Measurements from ENCODE around the gene GTF2E1.
"Not testable (repeated sequence)": the region's sequence is repeated elsewhere in the genome, so short reads cannot be mapped to it uniquely, and the experiment has no call there.

GTF2E1 gene

DNA sequence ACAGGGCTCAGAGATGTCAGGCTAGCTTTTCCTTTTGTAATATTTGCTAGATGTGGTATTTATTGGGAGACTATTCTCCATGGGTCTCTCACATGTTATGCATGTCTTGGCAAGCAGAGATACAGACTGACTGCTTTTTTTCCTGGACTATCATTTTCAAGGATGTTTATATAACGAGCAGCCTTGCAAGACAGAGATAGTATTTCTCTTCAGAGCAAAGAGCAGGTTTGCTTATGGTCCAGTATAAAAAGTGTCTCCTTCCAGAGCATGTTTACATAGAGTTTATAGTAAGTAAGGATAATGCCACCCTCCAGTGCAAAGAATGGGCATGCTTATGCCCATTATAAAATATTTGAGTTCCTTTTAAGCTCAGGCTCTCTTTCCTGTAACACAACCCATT, 24.6 kb downstream of the GTF2E1 start:
- Histone ChIP-seq H3K9ac (no peak overlapping the region), H4K20me1 (peaks cover 37% of the 10 kb centered on the region), H3K4me2 (no peak overlapping the region), H3K27me3 (no peaks in the 10 kb centered on the region), H3K4me1 (peaks cover 8% of the 10 kb centered on the region; the same call in 1 of the 2 replicates), H3K4me3 (no peak overlapping the region), H3K36me3 (peaks cover 24% of the 10 kb centered on the region), H3K27ac (no peak overlapping the region), H3K9me3 (no peaks in the 10 kb centered on the region)
- no peak for TF ChIP-seq Cebpa-rat (IDR thresholded peaks at IDR 0.05)

DNA sequence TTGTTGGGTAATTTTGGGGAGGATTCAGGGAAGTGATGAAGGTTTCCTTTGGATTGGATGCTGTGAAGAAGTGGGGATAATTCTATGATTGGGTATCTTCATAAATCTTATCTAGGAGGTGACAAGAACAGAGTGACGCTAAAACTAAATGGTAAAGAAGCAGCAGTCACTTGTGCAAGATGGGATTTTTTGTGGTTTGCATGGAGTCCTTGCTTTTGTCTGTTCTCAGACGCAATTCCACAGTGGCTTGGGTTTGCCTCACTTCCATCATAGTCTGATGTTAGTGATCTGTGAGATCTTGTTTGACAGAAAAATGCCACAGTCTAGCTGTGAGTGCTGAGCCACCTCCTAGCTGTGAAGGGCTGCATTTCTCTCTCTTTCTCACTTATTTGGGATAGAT, 26.9 kb downstream of the GTF2E1 start:
- peaks cover 18% of the 10 kb centered on the region for H4K20me1 ChIP-seq
- TF ChIP-seq Cebpa-rat (IDR thresholded peaks at IDR 0.05): no peak
- H3K36me3 ChIP-seq: peaks cover 36% of the 10 kb centered on the region
- H3K27ac ChIP-seq: no peak overlapping the region
- no peaks in the 10 kb centered on the region for H3K9me3 ChIP-seq
- H3K4me1 ChIP-seq: no peaks in the 10 kb centered on the region
- H3K4me2 ChIP-seq: no peak overlapping the region
- H3K27me3 ChIP-seq: no peaks in the 10 kb centered on the region
- H3K4me3 ChIP-seq: no peak overlapping the region
- H3K9ac ChIP-seq: no peak overlapping the region

DNA sequence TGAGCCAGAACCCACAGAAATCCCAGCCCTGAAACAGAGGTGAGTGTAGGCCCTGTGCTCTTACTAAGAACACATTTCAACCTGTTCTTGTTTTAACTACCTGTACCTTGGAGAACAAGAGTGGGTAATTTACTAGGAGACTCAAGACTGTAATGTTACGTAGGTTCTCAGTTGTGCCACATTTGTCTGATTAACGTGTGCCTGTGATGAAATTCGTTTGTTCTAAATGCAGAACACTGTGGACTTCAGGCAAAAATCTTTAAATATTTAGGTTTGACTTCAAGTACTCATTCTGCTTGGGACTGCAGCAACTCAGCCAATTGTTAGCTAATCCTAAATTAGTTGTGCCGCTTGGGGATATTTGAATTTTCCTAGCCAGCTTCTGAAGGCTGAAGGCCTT, 28.3 kb downstream of the GTF2E1 start:
- Histone ChIP-seq H3K9me3 (no peaks in the 10 kb centered on the region), H3K4me3 (no peak overlapping the region), H3K27me3 (no peaks in the 10 kb centered on the region), H3K4me1 (no peaks in the 10 kb centered on the region), H3K27ac (no peak overlapping the region), H3K36me3 (peaks cover 51% of the 10 kb centered on the region), H3K9ac (no peak overlapping the region), H4K20me1 (peaks cover 12% of the 10 kb centered on the region; the same call in 1 of the 2 replicates), H3K4me2 (no peak overlapping the region)
- no peak for TF ChIP-seq Cebpa-rat (IDR thresholded peaks at IDR 0.05)

DNA sequence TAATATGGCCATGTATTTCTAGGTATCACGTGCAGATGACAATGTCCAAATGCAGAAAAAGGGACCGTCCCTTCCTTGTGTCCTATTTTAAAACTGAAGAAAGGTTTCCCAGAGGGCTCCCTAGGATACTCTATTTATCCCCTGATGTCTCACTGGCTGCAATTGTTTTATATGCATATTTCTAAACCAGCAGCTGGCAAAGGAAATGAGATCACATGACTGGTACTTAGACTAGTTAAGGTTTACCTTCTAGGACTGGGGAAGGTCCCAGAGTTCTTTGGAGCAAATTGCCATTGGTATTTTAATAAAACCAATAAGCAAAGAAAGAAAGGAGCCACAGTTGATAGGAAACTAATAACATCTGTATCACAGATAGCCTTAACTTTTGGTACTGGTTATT, 29.5 kb downstream of the GTF2E1 start:
- H3K27me3 ChIP-seq: no peaks in the 10 kb centered on the region
- H3K36me3 ChIP-seq: peaks cover 63% of the 10 kb centered on the region
- H3K27ac ChIP-seq: no peak overlapping the region
- no peak overlapping the region for H3K4me3 ChIP-seq
- no peak for TF ChIP-seq Cebpa-rat (IDR thresholded peaks at IDR 0.05)
- no peaks in the 10 kb centered on the region for H3K4me1 ChIP-seq
- no peaks in the 10 kb centered on the region for H3K9me3 ChIP-seq
- H3K9ac ChIP-seq: no peak overlapping the region
- 0 out of 2 replicates have a peak, but pooled peaks cover 5% of the 10 kb centered on the region for H4K20me1 ChIP-seq
- no peak overlapping the region for H3K4me2 ChIP-seq

DNA sequence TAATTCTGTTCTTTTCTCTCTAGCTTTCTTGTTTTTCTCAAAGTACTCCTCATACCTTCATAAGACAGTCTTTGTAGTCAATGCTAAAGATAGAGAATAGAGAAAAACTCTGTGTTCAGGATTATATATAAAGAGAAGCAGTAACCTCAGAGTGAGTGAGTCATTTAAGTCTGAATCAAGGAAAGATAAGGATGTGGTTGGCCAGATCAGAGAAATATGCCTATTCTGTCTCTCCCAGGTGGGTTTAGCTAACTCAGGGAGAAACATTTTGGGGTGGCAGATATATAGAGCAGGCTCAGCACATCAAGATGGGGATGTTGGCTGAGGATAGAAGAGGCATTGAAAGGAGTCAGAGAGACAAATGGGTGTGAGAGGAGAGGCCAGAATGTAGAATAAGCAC, 31.4 kb downstream of the GTF2E1 start:
- H3K36me3 ChIP-seq: peaks cover 70% of the 10 kb centered on the region
- no peak overlapping the region for H3K4me2 ChIP-seq
- no peak overlapping the region for H3K9ac ChIP-seq
- H3K9me3 ChIP-seq: no peaks in the 10 kb centered on the region
- H3K4me3 ChIP-seq: no peak overlapping the region
- no peak overlapping the region for H3K27ac ChIP-seq
- H3K27me3 ChIP-seq: no peaks in the 10 kb centered on the region
- no peak for TF ChIP-seq Cebpa-rat (IDR thresholded peaks at IDR 0.05)
- H3K4me1 ChIP-seq: no peaks in the 10 kb centered on the region
- H4K20me1 ChIP-seq: no peaks in the 10 kb centered on the region

DNA sequence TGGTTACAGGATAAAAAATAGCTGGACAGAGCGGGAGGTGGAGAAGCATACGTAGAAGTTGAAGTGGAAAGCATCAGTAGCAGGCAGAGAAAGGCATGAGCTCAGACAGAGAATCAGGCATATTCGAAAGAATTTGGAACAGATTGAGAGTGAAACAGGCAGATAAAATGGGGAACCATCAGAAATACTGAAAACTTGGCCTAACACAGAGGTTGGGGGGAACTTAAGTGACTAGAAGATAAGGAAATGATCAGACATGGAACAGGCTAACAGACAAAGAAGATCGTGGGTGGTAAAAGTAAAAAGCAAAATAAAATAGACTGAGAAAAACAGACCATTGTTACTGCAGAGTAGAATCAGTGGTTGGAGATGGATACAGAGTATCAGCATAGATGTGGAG, 32.9 kb downstream of the GTF2E1 start:
- Histone ChIP-seq H3K4me2 (no peak overlapping the region), H3K9ac (no peak overlapping the region), H3K4me1 (no peaks in the 10 kb centered on the region), H4K20me1 (no peaks in the 10 kb centered on the region), H3K27me3 (no peaks in the 10 kb centered on the region), H3K4me3 (no peak overlapping the region), H3K36me3 (peaks cover 77% of the 10 kb centered on the region), H3K27ac (no peak overlapping the region), H3K9me3 (no peaks in the 10 kb centered on the region)
- TF ChIP-seq Cebpa-rat (IDR thresholded peaks at IDR 0.05): no peak

DNA sequence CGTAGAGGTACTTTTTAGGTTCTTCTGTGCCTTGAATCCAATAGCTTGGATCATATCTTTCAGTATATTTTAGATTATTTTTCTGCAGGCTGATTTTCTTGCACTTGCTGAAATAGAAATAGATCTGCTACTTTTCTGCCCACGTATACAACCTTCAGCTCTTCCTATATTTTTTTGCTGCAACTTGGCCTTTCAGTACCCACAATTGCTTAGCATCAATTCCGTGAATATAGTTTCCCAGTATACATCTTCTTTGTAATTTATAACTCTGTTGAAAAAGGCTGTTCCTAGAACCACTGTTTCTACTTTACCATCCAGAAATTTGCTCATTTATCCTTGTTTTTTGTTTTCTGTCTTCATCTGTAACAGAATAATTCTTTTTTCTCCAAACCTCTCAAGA, 36.2 kb downstream of the GTF2E1 start:
- Histone ChIP-seq H3K36me3 (peaks cover 70% of the 10 kb centered on the region), H3K4me3 (no peak overlapping the region), H3K4me1 (no peaks in the 10 kb centered on the region), H4K20me1 (no peaks in the 10 kb centered on the region), H3K9ac (no peak overlapping the region), H3K27me3 (no peaks in the 10 kb centered on the region), H3K4me2 (no peak overlapping the region), H3K9me3 (no peaks in the 10 kb centered on the region), H3K27ac (no peak overlapping the region)
- no peak for TF ChIP-seq Cebpa-rat (IDR thresholded peaks at IDR 0.05)

DNA sequence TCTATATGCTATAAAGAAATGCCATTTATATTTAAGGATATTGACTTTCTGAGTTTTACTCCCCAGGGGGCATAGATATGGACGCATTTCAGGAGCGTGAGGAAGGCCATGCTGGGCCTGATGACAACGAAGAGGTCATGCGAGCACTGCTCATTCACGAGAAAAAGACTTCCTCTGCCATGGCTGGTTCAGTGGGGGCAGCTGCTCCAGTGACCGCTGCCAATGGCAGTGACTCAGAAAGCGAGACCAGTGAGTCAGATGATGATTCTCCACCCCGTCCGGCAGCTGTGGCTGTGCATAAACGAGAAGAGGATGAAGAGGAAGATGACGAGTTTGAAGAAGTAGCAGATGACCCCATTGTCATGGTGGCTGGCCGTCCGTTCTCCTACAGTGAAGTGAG, 38.4 kb downstream of the GTF2E1 start:
- no peaks in the 10 kb centered on the region for H3K4me1 ChIP-seq
- H3K4me3 ChIP-seq: no peak overlapping the region
- TF ChIP-seq Cebpa-rat (IDR thresholded peaks at IDR 0.05): no peak
- no peaks in the 10 kb centered on the region for H3K9me3 ChIP-seq
- H3K36me3 ChIP-seq: peaks cover 55% of the 10 kb centered on the region
- no peak overlapping the region for H3K4me2 ChIP-seq
- no peak overlapping the region for H3K27ac ChIP-seq
- H3K27me3 ChIP-seq: no peaks in the 10 kb centered on the region
- no peak overlapping the region for H3K9ac ChIP-seq
- no peaks in the 10 kb centered on the region for H4K20me1 ChIP-seq

DNA sequence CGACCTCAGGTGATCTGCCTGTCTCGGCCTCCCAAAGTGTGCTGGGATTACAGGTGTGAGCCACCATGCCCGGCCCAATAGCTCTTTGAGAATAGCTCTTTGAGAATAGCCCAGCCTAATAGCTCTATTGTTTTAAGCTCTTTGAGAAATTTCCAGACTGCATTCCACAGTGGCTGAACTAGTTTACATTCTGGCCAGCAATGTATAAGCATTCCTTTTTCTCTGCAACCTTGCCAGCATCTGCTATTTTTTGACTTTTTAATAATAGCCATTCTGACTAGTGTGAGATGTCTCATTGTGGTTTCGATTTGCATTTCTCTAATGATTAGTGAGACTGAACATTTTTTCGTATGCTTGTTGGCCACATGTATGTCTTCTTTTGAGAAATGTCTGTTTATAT, 43.3 kb downstream of the GTF2E1 start:
- H3K27me3 ChIP-seq, H3K9me3 ChIP-seq, H3K9ac ChIP-seq, H3K4me2 ChIP-seq, H4K20me1 ChIP-seq, H3K4me1 ChIP-seq, H3K27ac ChIP-seq, H3K4me3 ChIP-seq: not testable (repeated sequence)
- peaks cover 23% of the 10 kb centered on the region for H3K36me3 ChIP-seq

DNA sequence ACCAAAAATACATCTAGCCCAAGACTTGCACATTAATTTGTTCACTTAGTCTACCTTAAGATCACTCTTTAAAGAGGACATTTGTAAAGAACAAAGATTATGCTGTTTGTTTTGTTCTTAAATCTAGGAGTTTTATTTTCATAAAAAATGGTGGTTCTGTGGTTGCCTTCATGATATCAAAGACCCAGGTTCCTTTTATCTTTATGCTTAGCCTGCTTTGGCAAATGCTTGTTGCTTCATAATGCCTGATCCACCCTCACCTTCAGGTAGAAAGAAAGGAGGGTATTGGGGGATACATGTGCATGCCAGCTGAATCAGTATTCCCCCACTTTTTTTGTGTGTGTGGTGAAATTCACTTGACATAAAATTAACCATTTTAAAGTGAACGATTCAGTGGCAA, 48.5 kb downstream of the GTF2E1 start:
- no peaks in the 10 kb centered on the region for H3K4me1 ChIP-seq
- H4K20me1 ChIP-seq: no peaks in the 10 kb centered on the region
- H3K9ac ChIP-seq: no peak overlapping the region
- no peaks in the 10 kb centered on the region for H3K36me3 ChIP-seq
- H3K27me3 ChIP-seq: no peaks in the 10 kb centered on the region
- H3K4me3 ChIP-seq: no peak overlapping the region
- no peak for TF ChIP-seq Cebpa-rat (IDR thresholded peaks at IDR 0.05)
- H3K9me3 ChIP-seq: no peaks in the 10 kb centered on the region
- H3K4me2 ChIP-seq: no peak overlapping the region
- no peak overlapping the region for H3K27ac ChIP-seq

DNA sequence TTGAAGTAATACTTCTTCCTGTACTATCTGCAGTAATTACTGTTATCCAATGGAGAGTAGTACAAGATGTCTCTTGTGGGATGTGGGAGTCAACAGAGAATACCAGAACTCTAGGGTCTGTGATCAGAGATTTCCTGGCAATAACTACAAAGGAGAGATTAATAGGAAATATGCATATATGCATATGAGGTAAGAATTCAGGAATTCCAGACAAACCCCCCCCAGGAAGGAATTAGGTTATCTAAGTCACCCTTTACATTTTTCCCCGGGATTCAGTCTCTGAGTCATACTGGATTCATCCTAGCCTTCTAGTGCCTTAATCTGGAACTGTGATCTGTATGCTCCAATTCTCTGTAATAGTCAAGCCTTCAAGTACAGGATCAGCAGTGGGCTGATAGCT, 49.4 kb downstream of the GTF2E1 start:
- no peaks in the 10 kb centered on the region for H3K27me3 ChIP-seq
- H3K9me3 ChIP-seq: no peaks in the 10 kb centered on the region
- H3K27ac ChIP-seq: no peak overlapping the region
- H4K20me1 ChIP-seq: no peaks in the 10 kb centered on the region
- no peak overlapping the region for H3K4me3 ChIP-seq
- H3K9ac ChIP-seq: no peak overlapping the region
- no peak overlapping the region for H3K4me2 ChIP-seq
- no peaks in the 10 kb centered on the region for H3K36me3 ChIP-seq
- H3K4me1 ChIP-seq: no peaks in the 10 kb centered on the region
- no peak for TF ChIP-seq Cebpa-rat (IDR thresholded peaks at IDR 0.05)
